CD4-positive, alpha-beta T cell treated with Interleukin-12 subunit alpha and Interleukin-12 subunit beta, for 1 hour (primary cell): ENCODE data around the gene PTPN7.
"Not testable (repeated sequence)": the region's sequence is repeated elsewhere in the genome, so short reads cannot be mapped to it uniquely, and the experiment has no call there.

Source experiments
- DNase-seq: peaks from one replicate; pipeline ENCODE4 v3.0.0-alpha.2; 2020

Gene PTPN7

DNA sequence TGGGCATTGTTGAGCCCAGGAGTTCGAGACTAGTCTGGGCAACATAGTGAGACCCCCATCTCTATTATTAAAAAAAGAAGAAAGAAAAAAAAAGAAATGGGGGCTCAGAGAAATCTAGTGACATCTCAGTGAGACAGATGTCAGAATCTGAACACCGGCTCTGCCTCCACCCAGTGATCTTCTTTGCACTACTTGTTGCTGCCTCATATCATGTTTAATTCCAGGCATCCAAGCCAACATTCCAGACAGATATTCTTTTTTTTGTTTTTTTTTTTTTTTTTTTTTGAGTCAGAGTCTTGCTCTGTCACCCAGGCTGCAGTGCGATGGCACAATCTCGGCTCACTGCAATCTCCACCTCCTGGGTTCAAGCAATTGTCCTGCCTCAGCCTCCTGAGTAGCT lies 10.8 kb downstream of the PTPN7 start:
- no peak for DNase-seq

DNA sequence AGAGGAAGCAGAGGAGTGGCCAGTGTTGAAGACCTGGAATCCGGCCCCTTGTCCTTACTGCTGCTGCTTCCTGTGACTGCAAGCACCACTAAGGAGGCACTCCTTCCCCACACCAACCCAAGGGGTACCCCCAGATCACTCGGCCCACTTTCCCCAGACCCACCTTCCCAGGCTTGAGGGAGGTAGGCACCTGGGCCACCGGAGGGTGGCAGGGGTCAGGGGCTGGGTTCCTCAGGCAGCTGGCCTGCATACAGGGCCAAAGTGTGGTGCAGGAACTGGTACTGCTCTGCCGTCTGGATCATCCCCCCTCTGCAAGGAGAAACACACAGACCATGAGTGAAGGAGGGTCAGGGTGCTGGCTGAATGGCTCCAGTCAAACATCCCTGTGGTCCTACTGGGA lies 12.0 kb downstream of the PTPN7 start:
- no peak for DNase-seq

DNA sequence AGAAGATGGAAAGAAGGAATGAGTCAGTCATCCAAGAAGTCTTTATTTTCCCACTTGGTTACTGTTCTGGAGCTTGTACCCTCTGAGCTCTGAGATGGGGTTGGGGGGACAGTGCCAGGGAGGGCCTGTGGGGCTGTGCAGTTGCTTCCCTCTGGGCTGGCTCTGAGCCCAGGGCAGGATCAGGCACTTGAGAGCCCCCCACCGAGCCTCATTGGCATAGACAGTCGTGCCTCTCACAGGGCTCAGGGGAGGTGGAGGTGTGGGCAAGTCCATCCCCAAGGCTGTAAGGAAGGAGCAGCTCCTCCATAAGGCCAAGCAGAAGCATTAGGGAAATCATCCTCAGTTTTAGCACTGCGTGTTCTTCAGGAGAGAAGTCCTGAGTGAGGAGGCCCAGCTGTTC lies 13.4 kb downstream of the PTPN7 start:
- no peak for DNase-seq

- DNase-seq, result no peak
Measured at GRCh38 chr1:202146279-202146678, 14.1 kb downstream of the PTPN7 start.

DNA sequence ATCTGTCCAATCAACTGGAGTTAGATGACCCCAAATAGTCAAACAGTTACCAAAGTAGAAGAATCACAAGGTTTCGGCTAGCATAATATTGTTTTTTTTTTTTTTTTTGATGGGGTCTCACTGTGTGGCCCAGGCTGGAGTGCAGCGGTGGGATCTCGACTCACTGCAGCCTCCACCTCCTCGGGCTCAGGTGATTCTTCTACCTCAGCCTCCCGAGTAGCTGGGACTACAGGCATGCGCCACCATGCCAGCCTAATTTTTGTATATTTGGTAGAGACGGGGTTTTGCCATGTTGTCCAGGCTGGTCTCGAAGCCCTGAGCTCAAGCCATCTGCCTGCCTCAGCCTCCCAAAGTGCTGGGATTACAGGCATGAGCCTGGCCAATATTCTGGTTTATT lies 14.7 kb downstream of the PTPN7 start:
- DNase-seq, result not testable (repeated sequence)

DNA sequence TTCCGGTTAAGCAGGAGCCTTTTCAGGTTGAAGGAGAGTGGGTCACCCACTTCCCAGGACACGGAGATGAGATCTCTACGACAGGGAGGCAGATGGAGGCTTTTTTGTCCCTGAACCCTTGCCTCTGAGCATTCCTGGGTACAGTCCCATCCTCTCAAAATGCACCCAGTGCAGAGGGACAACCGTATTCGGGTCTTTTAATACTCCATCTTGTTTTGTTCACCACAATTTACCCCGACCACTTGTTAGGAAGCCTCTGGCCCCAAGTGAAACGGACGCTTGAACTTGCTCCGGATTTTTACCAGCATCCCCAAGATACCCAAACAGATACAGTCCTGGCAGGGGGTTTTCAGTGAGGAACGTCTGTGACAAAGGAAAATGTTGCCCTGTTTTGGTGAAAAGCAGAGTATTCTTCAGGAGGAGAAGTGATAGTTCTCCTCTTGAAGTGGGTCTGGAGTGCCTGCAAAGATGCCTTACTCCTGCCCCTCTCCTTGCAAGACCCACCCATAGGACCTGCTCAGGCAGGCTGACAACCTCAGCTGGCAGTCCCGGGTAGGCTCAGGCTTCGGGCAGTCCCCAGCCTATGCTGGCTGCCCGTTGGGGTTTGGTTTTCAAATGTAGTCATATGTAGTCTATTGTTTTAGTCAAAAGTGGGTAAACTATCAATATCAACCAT lies 15.2 kb downstream of the PTPN7 start:
- DNase-seq, result peak; percentile 47

DNA sequence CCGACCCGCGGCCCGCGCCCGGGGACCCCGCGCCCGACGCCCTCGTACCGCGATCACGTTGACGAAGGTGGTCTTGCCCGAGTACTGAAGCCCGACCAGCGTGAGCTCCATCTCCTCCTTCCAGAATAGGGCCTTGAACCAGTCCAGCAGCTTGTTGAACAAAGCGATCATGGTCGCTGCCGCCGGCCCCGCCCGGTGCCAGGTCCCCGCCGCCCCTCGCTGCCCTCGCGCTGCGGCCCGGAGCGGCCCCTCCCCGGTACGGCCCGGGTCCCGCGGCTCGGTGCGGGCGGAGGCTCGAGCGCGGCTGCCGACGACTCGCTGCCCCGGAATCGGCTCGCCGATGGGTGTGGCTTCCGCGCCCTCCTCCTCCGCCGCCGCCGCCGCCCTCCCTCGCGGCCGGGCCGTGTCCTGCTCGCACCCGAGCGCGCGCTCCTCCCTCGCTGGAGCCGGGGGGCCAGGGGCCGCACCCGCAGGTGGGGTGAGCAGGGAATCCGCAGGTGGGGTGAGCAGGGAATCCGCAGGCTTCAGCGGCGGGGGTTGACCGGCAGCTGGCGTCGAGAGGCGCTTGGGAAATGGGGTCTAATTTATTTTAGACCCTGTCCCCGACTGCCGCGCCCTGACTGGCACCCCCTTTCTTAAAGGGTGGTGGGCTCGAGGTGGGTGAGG lies 15.9 kb downstream of the PTPN7 start, which contains the start of gene ARL8A:
Gene ARL8A, minus strand, starts transcription at position 336 of the 666 bp plus-strand sequence. Its CDS starts 165 bp downstream, at position 171.
- DNase-seq, result peak; percentile 74

- DNase-seq, result peak; percentile 43
Measured at GRCh38 chr1:202143768-202144401, 16.5 kb downstream of the PTPN7 start.

- no peak for DNase-seq
Measured at GRCh38 chr1:202143011-202143767, 17.2 kb downstream of the PTPN7 start.

DNA sequence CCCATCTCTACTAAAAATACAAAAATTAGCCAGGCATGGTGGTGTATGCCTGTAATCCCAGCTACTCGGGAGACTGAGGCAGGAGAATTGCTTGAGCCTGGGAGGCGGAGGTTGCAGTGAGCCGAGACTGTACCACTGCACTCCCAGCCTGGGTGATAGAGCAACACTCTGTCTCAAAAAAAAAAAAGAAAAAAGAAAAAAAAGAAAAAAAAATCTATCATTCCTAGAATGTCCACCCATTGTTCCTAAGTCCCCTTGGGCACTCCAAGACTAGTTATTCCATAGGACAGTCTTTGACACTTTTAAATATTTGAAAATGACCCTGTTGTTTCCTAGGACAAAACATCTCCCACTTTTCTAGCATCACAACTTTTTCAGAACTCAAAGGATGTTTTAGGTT lies 18.9 kb downstream of the PTPN7 start:
- not testable (repeated sequence) for DNase-seq

DNA sequence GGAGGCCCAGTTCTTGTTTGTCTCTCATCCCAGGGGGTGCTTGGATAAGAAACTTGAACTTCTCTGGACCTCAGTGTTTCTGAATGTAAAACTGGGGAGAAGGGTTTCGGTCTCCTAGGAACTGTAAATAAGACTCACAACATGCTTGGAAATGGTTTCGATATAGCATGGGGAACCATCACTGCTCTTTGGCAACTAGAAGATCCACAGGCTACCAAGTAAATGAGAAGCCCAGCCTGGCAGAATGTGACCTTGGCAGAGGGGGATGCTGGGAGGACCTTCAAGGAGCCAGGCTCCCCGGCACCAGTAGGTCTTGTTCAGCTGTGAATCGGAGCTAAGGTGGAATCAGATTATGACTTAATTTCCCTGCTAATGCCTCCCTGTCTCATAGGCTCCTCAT lies 19.6 kb downstream of the PTPN7 start:
- no peak for DNase-seq

DNA sequence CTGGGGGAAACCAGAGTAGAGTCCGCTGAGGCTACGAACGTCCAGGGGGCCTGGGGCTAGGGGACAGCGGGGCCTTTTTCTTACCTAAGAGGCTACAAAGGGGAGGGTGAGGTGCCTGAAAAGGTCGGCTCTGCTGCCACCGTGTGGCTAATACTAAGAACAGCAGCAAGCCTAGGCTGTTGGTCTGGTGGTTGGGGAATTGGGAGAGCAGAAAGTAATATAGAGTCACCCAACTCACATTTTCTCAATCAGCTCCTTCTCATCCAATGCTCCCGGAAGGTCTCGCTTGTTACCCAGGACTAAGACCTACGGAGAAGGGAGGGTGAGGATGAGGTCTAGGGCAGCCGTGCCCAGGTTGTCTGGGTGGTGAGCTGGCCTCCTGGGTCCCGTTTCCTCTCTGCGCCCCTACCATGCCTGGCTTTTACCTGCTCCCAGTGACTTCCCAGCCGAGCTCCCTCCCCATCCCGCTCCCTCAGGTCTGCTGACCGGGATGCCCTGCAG lies 25.1 kb downstream of the PTPN7 start:
- peak; percentile 68 for DNase-seq

- no peak for DNase-seq
Measured at GRCh38 chr1:202134645-202135172, 25.7 kb downstream of the PTPN7 start.

DNA sequence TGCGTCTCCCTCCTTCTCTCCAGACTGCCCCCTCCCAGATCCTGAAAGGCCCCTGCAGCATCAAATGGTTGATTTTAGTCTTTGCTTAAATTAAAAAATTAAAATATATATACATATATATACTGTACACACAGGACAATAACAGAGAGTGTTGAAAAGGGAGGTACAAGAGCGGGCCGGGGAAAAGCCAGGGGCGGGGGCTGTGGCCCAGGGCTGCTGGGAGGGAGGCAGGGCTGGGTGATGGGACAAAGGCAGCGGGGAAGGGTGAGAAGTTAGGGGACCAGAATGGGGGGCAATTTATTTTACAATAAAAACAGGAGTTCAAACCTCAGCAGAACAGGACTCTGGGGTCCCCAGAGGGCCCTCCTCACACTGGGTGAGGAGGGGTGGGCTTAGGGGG lies 26.4 kb downstream of the PTPN7 start:
- DNase-seq, result no peak

DNA sequence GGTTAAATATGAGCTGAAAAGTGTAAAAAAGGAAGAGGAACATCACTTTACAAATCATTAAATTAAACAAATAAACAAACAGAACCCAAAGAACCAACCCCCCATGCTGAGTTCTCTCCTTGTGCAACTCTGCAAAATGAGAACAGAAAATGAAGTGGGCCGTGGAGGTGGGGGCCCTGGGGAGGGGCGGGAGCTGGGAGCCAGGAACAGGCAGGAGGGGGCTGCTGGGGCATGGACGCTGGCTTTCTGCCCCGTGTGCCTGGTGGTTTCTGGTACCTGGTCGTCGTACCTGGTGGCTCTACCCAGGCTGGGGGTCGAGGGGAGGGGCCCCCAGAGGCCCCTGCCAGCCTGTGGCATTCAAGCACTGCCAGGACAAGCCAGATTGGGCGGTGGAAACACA lies 26.9 kb downstream of the PTPN7 start:
- DNase-seq, result no peak

DNA sequence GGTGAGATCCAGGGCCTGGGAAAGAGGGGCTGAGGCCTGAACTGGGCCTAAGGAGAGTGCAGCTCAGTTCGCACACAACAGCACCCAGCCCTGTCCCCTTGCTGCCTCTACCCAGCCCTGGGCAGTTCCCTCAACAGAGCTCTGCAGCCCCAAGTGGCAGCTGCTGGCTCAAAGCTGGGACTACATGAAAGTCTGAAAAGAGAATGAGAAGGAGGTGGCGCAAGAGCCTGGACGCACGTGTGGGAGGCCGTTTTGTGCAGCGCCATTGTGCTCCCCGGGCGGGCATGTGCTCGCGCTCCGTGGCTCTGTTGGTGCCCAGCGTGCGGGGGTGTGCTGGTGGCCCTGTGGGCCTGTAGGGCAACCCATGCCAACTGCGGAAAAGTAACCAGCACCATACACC lies 27.4 kb downstream of the PTPN7 start:
- DNase-seq, result no peak

DNA sequence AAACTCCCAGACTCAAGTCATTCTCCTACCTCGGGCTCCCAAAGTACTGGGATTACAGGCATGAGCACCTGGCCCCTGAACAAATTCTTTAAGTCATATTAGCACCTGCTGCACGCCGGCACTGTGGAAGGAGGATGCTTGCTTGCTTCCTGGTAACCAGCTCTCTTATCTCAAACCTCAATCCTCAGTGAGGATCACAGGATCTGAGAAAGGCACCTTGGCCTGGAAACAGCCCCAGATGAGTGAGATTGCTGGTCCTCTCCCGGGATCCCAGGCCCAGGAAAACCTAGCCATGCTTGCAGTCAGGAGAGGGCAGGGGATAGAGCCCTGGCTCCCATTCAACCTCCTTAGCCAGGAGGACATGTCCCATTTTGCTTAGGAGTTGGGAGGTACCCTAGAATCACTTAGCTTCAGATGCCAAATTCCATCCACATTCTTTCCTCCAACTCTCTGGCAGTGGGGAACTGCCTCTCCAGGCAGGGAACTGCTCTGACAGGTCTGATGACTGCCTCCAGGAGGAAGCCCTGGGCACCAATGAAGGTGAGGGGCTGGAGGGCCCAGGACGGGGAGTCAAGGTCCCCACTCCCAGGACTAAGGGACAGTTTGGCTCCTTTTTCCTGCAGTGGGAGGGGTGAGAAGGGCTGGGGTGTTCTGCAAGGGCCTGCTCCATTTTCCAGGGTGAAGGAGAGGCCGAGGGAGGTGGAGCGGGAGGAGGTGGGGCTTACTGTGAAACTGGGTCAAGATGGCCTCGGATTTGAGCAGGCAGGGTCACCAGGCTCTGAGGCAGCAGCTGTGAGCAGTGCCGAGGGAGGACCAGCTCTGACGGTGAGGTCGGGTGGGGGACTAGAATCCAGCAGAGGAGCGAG lies 28.2 kb downstream of the PTPN7 start:
- DNase-seq, result no peak

DNA sequence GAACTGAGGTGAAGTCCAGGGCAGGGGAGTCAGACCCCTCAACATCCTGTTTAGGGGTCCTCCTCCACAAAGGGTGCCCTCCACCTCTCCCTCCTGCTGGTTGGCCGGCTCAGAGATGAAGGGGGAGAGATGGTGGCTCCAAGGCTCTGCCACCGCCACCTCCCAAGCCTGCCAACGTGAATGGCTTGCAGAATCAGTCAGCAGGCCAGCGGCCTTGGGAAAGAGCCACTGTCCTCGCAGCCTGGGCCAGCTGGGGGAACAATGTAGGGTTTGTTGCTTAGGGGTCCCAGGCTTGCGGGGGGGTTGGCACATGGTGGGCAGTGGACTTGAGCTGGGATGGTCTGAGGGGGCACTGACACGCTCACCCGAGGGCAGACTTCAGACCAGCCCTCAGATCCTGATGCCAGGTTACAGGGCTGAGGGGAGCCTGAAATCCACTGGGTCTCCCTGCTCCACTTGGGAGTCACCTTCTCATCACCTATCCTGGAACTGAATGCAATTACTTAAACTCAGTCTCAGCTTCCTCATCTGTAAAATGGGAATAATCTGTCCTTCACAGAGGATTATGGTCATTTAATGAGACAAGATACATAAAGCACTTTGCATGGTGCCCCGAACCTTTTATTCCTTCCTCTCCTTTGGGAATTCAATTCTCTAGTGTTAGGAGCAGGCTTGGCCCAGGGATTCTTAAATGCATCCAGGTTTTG lies 29.4 kb downstream of the PTPN7 start:
- no peak for DNase-seq

- DNase-seq, result no peak
Measured at GRCh38 chr1:202130297-202130721, 30.1 kb downstream of the PTPN7 start.

DNA sequence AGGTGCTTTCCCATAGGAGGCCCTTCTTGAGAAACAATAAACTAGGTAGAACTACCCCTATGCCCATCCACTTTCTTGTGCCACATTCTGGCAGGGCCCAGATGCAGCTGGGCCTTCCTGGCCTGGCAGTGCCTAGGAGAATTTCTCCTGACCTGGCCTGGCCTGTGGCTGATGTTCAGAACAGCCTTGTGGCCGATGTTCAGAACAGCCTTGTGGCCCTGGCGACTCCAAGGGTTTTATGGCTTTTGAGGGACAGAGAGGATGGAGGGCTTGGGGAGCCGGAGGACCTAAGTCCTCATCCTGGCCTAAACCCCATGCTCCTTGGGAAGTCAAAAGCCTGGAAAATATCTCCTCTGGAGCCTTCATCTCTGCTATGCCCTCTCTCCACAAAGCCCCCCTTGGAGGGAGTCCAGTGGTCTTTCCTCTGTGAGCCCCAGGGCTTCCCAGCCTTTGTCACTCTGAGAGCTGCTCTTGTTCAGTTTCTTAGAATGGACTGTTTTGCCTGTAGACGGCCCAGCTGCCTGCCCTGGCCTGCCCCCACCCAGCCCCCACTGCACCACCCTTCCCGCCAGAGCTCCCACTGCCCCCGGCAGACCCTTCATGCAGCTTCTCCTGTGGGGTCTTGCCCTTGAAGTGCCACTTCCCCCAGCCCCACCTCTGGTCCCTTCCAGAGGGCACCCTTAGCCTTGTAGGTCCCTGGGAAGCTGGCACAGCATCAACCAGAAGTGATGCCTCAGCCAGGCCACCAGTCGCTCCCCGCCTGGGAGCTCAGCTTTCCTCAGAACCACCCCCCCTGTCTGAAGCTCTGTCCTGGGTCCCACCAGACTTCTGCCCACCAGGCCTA lies 30.7 kb downstream of the PTPN7 start:
- DNase-seq, result no peak
